ENCODE data around the gene PDE4D. TPM values are rescaled to one million over a fixed set of nuclear protein-coding genes. Genes with fewer than 3 reads are reported as not detected.

Gene PDE4D
- total RNA-seq, 1 donor from 2014 or later: 13.2 TPM

GRCh38 chr5:59177644-59178043 is 715.9 kb downstream of the PDE4D start:
- no peak for TF ChIP-seq CTCF (IDR thresholded peaks at IDR 0.05; ENCODE audit: partially characterized antibody, unreplicated experiment)
- no peaks in the 10 kb centered on the region for H3K36me3 Mint-ChIP-seq (ENCODE audit: unreplicated experiment)
- no peaks in the 10 kb centered on the region for H3K4me1 Mint-ChIP-seq (ENCODE audit: low read depth, unreplicated experiment)

GRCh38 chr5:59174248-59174844 is 719.2 kb downstream of the PDE4D start:
- Mint-ChIP-seq H3K4me1 (ENCODE audit: low read depth, unreplicated experiment) (no peaks in the 10 kb centered on the region), H3K27me3 (ENCODE audit: unreplicated experiment) (no peaks in the 10 kb centered on the region)
- DNase-seq: no peak

More at GRCh38 chr5:59177644-59178043, 715.9 kb downstream of the PDE4D start:
- Mint-ChIP-seq H3K4me3 (ENCODE audit: unreplicated experiment) (no peak overlapping the region), H3K9me3 (ENCODE audit: unreplicated experiment) (peaks cover 2% of the 10 kb centered on the region), H3K27me3 (ENCODE audit: unreplicated experiment) (no peaks in the 10 kb centered on the region), H3K27ac (ENCODE audit: unreplicated experiment) (no peak overlapping the region)
- no peak for DNase-seq

DNA sequence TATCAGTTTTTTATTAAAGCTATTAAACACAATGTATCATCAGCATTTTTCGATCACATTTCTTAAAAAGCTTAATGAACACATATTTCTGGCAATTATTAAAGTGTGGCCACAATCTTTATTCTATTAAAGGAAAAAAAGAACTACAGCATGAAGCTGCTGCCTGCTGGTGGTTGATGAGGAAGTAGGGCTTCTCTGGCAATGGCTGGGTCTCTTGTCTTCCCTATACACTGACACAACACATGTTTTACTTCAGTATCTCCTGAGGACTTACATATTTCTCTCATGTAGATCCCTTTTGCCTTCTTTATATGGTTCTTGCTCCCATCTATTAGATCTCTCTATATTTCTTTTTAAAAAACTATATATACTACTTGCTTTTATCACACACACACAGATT is 719.9 kb downstream of the PDE4D start:
- H3K27ac Mint-ChIP-seq (ENCODE audit: unreplicated experiment): no peak overlapping the region
- no peaks in the 10 kb centered on the region for H3K27me3 Mint-ChIP-seq (ENCODE audit: unreplicated experiment)
- no peak for DNase-seq
- no peak for TF ChIP-seq CTCF (IDR thresholded peaks at IDR 0.05; ENCODE audit: partially characterized antibody, unreplicated experiment)
- H3K36me3 Mint-ChIP-seq (ENCODE audit: unreplicated experiment): no peaks in the 10 kb centered on the region
- H3K4me1 Mint-ChIP-seq (ENCODE audit: low read depth, unreplicated experiment): no peaks in the 10 kb centered on the region
- no peaks in the 10 kb centered on the region for H3K9me3 Mint-ChIP-seq (ENCODE audit: unreplicated experiment)
- H3K4me3 Mint-ChIP-seq (ENCODE audit: unreplicated experiment): no peak overlapping the region

More at GRCh38 chr5:59174248-59174844, 719.2 kb downstream of the PDE4D start:
- H3K4me3 Mint-ChIP-seq (ENCODE audit: unreplicated experiment): no peak overlapping the region
- TF ChIP-seq CTCF (IDR thresholded peaks at IDR 0.05; ENCODE audit: partially characterized antibody, unreplicated experiment): peak; percentile 66
- H3K36me3 Mint-ChIP-seq (ENCODE audit: unreplicated experiment): no peaks in the 10 kb centered on the region
- H3K27ac Mint-ChIP-seq (ENCODE audit: unreplicated experiment): no peak overlapping the region
- peaks cover 2% of the 10 kb centered on the region for H3K9me3 Mint-ChIP-seq (ENCODE audit: unreplicated experiment)

GRCh38 chr5:59171131-59171530 is 722.4 kb downstream of the PDE4D start:
- no peak for TF ChIP-seq CTCF (IDR thresholded peaks at IDR 0.05; ENCODE audit: partially characterized antibody, unreplicated experiment)
- no peaks in the 10 kb centered on the region for H3K27me3 Mint-ChIP-seq (ENCODE audit: unreplicated experiment)
- no peak for DNase-seq
- no peak overlapping the region for H3K4me3 Mint-ChIP-seq (ENCODE audit: unreplicated experiment)
- H3K9me3 Mint-ChIP-seq (ENCODE audit: unreplicated experiment): no peaks in the 10 kb centered on the region
- no peak overlapping the region for H3K27ac Mint-ChIP-seq (ENCODE audit: unreplicated experiment)
- H3K4me1 Mint-ChIP-seq (ENCODE audit: low read depth, unreplicated experiment): no peaks in the 10 kb centered on the region
- no peaks in the 10 kb centered on the region for H3K36me3 Mint-ChIP-seq (ENCODE audit: unreplicated experiment)

DNA sequence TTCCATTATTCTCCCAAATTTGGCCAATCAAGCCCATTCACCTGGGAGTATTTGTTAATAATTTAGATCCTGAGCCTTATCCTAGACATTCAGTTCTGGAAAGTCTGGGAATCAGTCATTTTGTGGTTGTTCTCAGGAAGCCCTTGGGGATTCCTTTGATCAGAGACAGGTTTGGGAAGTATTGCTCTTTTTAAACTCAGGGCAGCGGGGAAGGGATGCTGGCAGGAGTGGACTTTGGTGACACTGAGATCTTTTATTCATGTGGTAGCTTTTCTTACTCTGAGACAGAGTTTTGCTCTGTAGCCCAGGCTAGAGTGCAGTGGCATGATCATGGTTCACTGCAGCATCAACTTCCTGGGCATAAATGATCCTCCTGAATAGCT is 723.8 kb downstream of the PDE4D start:
- H3K4me1 Mint-ChIP-seq (ENCODE audit: low read depth, unreplicated experiment): no peaks in the 10 kb centered on the region
- H3K4me3 Mint-ChIP-seq (ENCODE audit: unreplicated experiment): no peak overlapping the region
- H3K27ac Mint-ChIP-seq (ENCODE audit: unreplicated experiment): no peak overlapping the region
- H3K36me3 Mint-ChIP-seq (ENCODE audit: unreplicated experiment): no peaks in the 10 kb centered on the region
- H3K27me3 Mint-ChIP-seq (ENCODE audit: unreplicated experiment): no peaks in the 10 kb centered on the region
- no peaks in the 10 kb centered on the region for H3K9me3 Mint-ChIP-seq (ENCODE audit: unreplicated experiment)
- no peak for TF ChIP-seq CTCF (IDR thresholded peaks at IDR 0.05; ENCODE audit: partially characterized antibody, unreplicated experiment)
- no peak for DNase-seq
